A549 treated with DMSO at 1 μM for 4 hours (cell line): ENCODE results near the gene OR6C76. TPM values are rescaled to one million over a fixed set of nuclear protein-coding genes. Genes with fewer than 3 reads are reported as not detected.

Source experiments
- total RNA-seq: library from RNA; stranded (reverse); fragments of 200-300 nt; extraction: Qiagen RNA extraction; gene quantifications from 5 replicates; pipeline ENCODE4 v1.2.3, GENCODE V29; 2022; ENCODE audit warnings: low read depth

Gene OR6C76
- not detected in 5 replicates for total RNA-seq

DNA sequence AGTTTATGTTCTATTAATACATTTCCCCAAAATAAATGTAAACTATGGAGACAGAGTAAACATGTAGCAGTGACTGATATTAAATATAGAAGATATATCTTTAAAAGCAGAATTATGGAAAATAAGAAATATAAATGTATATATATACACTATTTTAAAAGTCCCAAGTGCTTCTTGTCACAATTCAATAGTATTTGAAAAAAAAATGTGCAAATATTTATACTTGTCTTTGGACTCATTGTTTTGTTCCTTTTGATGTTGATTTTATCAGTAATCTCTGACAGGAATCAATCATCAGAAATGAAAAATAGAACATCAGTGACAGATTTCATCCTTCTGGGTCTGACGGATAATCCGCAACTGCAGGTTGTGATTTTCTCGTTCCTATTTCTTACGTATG is at the start of gene OR6C76:
TSS of gene OR6C76 (plus strand) at position 301 of the 400 bp plus-strand sequence. CDS start at position 301, 0 bp downstream.

DNA sequence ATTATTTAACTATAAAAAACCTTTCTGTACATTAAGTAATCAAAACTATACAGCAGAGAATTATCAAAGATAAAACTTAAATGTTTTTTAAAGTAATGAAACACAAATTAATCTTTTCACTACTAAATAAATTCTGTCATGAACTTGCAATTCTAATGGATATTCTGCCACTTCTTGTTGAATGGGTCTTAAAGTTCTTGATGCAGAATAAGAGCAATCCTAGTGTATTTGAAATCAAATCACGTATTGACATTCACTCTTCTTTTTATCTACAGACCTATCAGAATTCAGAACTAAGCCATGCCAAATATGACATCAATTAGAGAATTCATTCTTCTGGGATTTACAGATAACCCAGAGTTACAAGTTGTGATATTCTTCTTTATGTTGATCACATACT is 25.8 kb upstream of the OR6C76 start, which contains the start of gene OR6C65:
TSS of gene OR6C65 (plus strand) at position 301 of the 400 bp plus-strand sequence. CDS start at position 301, 0 bp downstream.

GRCh38 chr12:55443776-55444175 is 17.7 kb downstream of the OR6C76 start, which contains the start of gene OR6C2:
Gene OR6C2 (plus strand): TSS chr12:55444076. CDS start chr12:55452214, 8,138 bp downstream.

DNA sequence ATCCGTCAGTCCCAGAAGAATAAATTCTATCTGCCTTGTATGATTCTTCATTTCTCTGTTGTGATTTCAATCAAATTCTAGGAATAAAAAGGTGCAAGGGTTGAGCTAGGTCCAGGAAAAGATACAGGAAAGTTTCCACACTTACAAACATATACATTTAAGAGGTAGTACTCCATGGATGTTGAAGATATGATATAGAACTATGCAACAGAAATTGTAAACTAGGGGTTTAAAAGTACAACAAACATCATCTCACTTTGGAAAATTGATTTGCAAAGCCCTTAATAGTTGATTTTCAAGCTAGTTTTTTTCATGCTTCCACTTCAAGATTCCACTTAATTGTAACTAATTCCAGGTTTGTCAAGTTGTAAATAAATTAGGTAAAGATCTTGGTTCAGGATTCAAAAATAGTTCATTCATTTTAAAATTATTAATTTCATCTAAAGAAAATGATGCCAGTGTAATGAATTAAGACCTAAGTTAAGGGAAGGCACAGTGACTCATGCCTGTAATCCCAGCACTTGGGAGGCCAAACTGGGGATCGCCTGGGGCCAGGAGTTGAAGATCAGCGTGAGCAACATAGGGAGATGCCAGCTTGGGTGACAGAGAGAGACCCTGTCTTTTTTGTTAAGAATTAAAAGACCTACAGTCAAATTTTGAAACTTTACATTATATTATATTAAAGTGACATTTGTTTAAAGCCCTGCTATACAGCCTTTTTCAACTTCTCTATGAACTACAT is 44.2 kb downstream of the OR6C76 start, which contains the start of gene OR6C70:
TSS of gene OR6C70 (minus strand) at position 51 of the 742 bp plus-strand sequence. CDS start at position 51, 0 bp downstream.

Other genes with a start within 250 kb of the OR6C76 start
- gene OR10A7, start 205.2 kb upstream of the OR6C76 start, total RNA-seq: not detected in 5 replicates
- not detected in 5 replicates for gene OR6C74, start 181.6 kb upstream of the OR6C76 start, total RNA-seq
- not detected in 5 replicates for gene OR6C6, start 129.7 kb upstream of the OR6C76 start, total RNA-seq
- gene OR6C1, start 111.9 kb upstream of the OR6C76 start, total RNA-seq: not detected in 5 replicates
- gene OR6C3, start 95.5 kb upstream of the OR6C76 start, total RNA-seq: not detected in 5 replicates
- not detected in 5 replicates for gene OR6C75, start 63.3 kb upstream of the OR6C76 start, total RNA-seq
- not detected in 5 replicates for gene OR6C65, start 25.7 kb upstream of the OR6C76 start, total RNA-seq
- gene OR6C2, start 17.8 kb downstream of the OR6C76 start, total RNA-seq: not detected in 5 replicates
- not detected in 5 replicates for gene OR6C70, start 43.9 kb downstream of the OR6C76 start, total RNA-seq
- gene OR6C68, start 66.1 kb downstream of the OR6C76 start, total RNA-seq: not detected in 5 replicates
- gene OR6C4, start 123.3 kb downstream of the OR6C76 start, total RNA-seq: not detected in 5 replicates
- gene OR2AP1, start 146.2 kb downstream of the OR6C76 start, total RNA-seq: not detected in 5 replicates
- not detected in 5 replicates for gene OR10P1, start 210.6 kb downstream of the OR6C76 start, total RNA-seq